ENCODE results near the gene DCUN1D2. TPM values are rescaled to one million over a fixed set of nuclear protein-coding genes. Genes with fewer than 3 reads are reported as not detected.

The DCUN1D2 gene
- total RNA-seq, 4 donors from 2014 or later: 8.7 to 51.7 (median 18.3) TPM

GRCh38 chr13:113508521-113509254, 18.2 kb upstream of the DCUN1D2 start:
- Histone ChIP-seq H3K27me3 (no peaks in the 10 kb centered on the region), H3K4me1 (no peaks in the 10 kb centered on the region), H3K9me3 (no peaks in the 10 kb centered on the region), H3K27ac (no peak overlapping the region), H3K4me3 (no peak overlapping the region), H3K36me3 (peaks cover 30% of the 10 kb centered on the region)
- no peak for TF ChIP-seq POLR2AphosphoS5 (IDR thresholded peaks at IDR 0.05)
- no peak for TF ChIP-seq CTCF (IDR thresholded peaks at IDR 0.05)
- TF ChIP-seq EP300 (IDR thresholded peaks at IDR 0.05): no peak
- TF ChIP-seq POLR2A (IDR thresholded peaks at IDR 0.05): no peak
- 86% methylated on average over 14 of the region's 17 CpGs for whole genome bisulfite sequencing
- DNase-seq (ENCODE audit: low spot score in 2 of 2): no peak

GRCh38 chr13:113507505-113508345, 17.2 kb upstream of the DCUN1D2 start:
- Histone ChIP-seq H3K27me3 (no peaks in the 10 kb centered on the region), H3K4me3 (no peak overlapping the region), H3K9me3 (no peaks in the 10 kb centered on the region), H3K27ac (no peak overlapping the region), H3K36me3 (peaks cover 39% of the 10 kb centered on the region), H3K4me1 (no peaks in the 10 kb centered on the region)
- 82% methylated on average over 14 of the region's 21 CpGs for WGBS
- TF ChIP-seq POLR2A (IDR thresholded peaks at IDR 0.05): no peak
- no peak for TF ChIP-seq CTCF (IDR thresholded peaks at IDR 0.05)
- TF ChIP-seq EP300 (IDR thresholded peaks at IDR 0.05): no peak
- no peak for TF ChIP-seq POLR2AphosphoS5 (IDR thresholded peaks at IDR 0.05)
- no peak for DNase-seq (ENCODE audit: low spot score in 2 of 2)

- Histone ChIP-seq H3K4me3 (no peak overlapping the region), H3K4me1 (no peaks in the 10 kb centered on the region), H3K27ac (no peak overlapping the region), H3K9me3 (no peaks in the 10 kb centered on the region), H3K36me3 (peaks cover 47% of the 10 kb centered on the region), H3K27me3 (no peaks in the 10 kb centered on the region)
- no peak for DNase-seq (ENCODE audit: low spot score in 2 of 2)
- WGBS: 83% methylated on average over 12 of the region's 21 CpGs
- TF ChIP-seq EP300 (IDR thresholded peaks at IDR 0.05) (no peak), POLR2A (IDR thresholded peaks at IDR 0.05) (no peak), CTCF (IDR thresholded peaks at IDR 0.05) (no peak), POLR2AphosphoS5 (IDR thresholded peaks at IDR 0.05) (no peak)
Observed at GRCh38 chr13:113506871-113507388, 16.4 kb upstream of the DCUN1D2 start.

- H3K27me3 ChIP-seq: no peaks in the 10 kb centered on the region
- no peaks in the 10 kb centered on the region for H3K4me1 ChIP-seq
- no peak overlapping the region for H3K27ac ChIP-seq
- H3K9me3 ChIP-seq: no peaks in the 10 kb centered on the region
- TF ChIP-seq CTCF (IDR thresholded peaks at IDR 0.05): no peak
- no peak for TF ChIP-seq EP300 (IDR thresholded peaks at IDR 0.05)
- TF ChIP-seq POLR2A (IDR thresholded peaks at IDR 0.05): no peak
- TF ChIP-seq POLR2AphosphoS5 (IDR thresholded peaks at IDR 0.05): no peak
- no peak overlapping the region for H3K4me3 ChIP-seq
- 54% methylated on average over 14 of the region's 16 CpGs for WGBS
- H3K36me3 ChIP-seq: peaks cover 47% of the 10 kb centered on the region
- DNase-seq (ENCODE audit: low spot score in 2 of 2): no peak
Observed at GRCh38 chr13:113506025-113506685, 15.6 kb upstream of the DCUN1D2 start.
